ENCODE data around the gene KRT6C. TPM values are rescaled to one million over a fixed set of nuclear protein-coding genes. Genes with fewer than 3 reads are reported as not detected.
"Not testable (repeated sequence)": the region's sequence is repeated elsewhere in the genome, so short reads cannot be mapped to it uniquely, and the experiment has no call there.

The KRT6C gene
- total RNA-seq (ENCODE audit: insufficient read depth, low replicate concordance), result 2.6 TPM

- DNase-seq (ENCODE audit: low spot score), result peak; percentile 63
Measured at GRCh38 chr12:52473768-52474167, at the start of gene KRT6C. KRT6C (minus strand) TSS chr12:52473805; CDS start chr12:52473737, 68 bp downstream.

- no peak for DNase-seq (ENCODE audit: low spot score)
Measured at GRCh38 chr12:52522346-52523011, 48.9 kb upstream of the KRT6C start.

- DNase-seq (ENCODE audit: low spot score), result peak; percentile 29
Measured at GRCh38 chr12:52521568-52522266, 48.1 kb upstream of the KRT6C start.

- peak; percentile 76 for DNase-seq (ENCODE audit: low spot score)
Measured at GRCh38 chr12:52521175-52521567, 47.6 kb upstream of the KRT6C start.

GRCh38 chr12:52519826-52520662, 46.4 kb upstream of the KRT6C start, which contains the start of gene KRT5:
KRT5 (minus strand) TSS chr12:52520394; CDS start chr12:52520296, 98 bp downstream.
- DNase-seq (ENCODE audit: low spot score), result peak; percentile 71

- no peak for DNase-seq (ENCODE audit: low spot score)
Measured at GRCh38 chr12:52519387-52519703, 45.7 kb upstream of the KRT6C start.

GRCh38 chr12:52518574-52519386, 45.2 kb upstream of the KRT6C start:
- DNase-seq (ENCODE audit: low spot score), result no peak

- no peak for DNase-seq (ENCODE audit: low spot score)
Measured at GRCh38 chr12:52517888-52518287, 44.3 kb upstream of the KRT6C start.

- DNase-seq (ENCODE audit: low spot score), result no peak
Measured at GRCh38 chr12:52517005-52517835, 43.6 kb upstream of the KRT6C start.

GRCh38 chr12:52515927-52516831, 42.6 kb upstream of the KRT6C start:
- peak; percentile 66 for DNase-seq (ENCODE audit: low spot score)

GRCh38 chr12:52515319-52515646, 41.7 kb upstream of the KRT6C start:
- DNase-seq (ENCODE audit: low spot score), result no peak

- DNase-seq (ENCODE audit: low spot score), result no peak
Measured at GRCh38 chr12:52514471-52515318, 41.1 kb upstream of the KRT6C start.

GRCh38 chr12:52513736-52514135, 40.1 kb upstream of the KRT6C start:
- no peak for DNase-seq (ENCODE audit: low spot score)

GRCh38 chr12:52508211-52508610, 34.6 kb upstream of the KRT6C start:
- no peak for DNase-seq (ENCODE audit: low spot score)

GRCh38 chr12:52506858-52507715, 33.5 kb upstream of the KRT6C start:
- DNase-seq (ENCODE audit: low spot score), result peak; percentile 61

- no peak for DNase-seq (ENCODE audit: low spot score)
Measured at GRCh38 chr12:52502877-52503276, 29.3 kb upstream of the KRT6C start.

GRCh38 chr12:52501490-52501889, 27.9 kb upstream of the KRT6C start:
- DNase-seq (ENCODE audit: low spot score), result no peak

- DNase-seq (ENCODE audit: low spot score), result not testable (repeated sequence)
Measured at GRCh38 chr12:52500574-52500973, 27.0 kb upstream of the KRT6C start.

Measured in umbilical cord (tissue), 2 donors.